Measurements from ENCODE around the gene BPIFA2.

DNA sequence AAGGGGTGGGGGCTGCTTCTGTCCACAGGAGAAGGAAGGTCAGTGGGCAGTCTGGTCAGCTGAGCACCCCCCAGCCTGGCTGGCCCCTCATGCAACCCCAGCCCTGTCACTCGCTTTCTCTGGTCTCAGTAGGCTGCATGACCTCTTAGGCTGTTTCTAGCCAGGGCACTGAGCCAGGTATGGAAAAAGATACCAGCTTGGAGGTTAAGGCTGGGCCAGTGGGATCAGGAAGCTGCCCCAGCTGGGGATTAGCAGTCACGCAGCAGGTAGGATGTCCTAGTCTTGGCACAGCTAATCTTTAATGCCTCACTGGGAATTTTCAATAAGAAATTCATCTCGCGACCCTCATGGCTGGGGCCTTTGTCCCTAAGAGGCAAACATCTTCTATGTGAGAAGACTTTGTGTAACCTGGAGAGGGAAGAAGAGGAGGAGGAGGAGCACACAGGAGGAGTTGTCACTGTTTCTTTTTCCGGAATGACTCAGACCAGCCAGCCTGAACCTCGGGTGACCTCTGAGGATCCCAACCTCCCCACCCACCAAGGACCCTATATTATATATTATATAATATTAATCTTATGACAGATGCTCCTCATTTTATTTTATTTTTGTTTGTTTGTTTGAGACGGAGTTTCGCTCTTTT, 2.4 kb upstream of the BPIFA2 start:
- TF ChIP-seq, protein P1, sequence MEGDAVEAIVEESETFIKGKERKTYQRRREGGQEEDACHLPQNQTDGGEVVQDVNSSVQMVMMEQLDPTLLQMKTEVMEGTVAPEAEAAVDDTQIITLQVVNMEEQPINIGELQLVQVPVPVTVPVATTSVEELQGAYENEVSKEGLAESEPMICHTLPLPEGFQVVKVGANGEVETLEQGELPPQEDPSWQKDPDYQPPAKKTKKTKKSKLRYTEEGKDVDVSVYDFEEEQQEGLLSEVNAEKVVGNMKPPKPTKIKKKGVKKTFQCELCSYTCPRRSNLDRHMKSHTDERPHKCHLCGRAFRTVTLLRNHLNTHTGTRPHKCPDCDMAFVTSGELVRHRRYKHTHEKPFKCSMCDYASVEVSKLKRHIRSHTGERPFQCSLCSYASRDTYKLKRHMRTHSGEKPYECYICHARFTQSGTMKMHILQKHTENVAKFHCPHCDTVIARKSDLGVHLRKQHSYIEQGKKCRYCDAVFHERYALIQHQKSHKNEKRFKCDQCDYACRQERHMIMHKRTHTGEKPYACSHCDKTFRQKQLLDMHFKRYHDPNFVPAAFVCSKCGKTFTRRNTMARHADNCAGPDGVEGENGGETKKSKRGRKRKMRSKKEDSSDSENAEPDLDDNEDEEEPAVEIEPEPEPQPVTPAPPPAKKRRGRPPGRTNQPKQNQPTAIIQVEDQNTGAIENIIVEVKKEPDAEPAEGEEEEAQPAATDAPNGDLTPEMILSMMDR (optimal IDR thresholded peaks at IDR 0.05 in 1 of 3, IDR thresholded peaks at IDR 0.05 in 1 of 3, conservative IDR thresholded peaks at IDR 0.05 in 1 of 3; ENCODE audit: extremely low read depth in 1 of 3, insufficient read depth in 2 of 3, low read length in 3 of 3): no peak
- TF ChIP-seq EZH2 (IDR thresholded peaks at IDR 0.05; ENCODE audit: low read length): no peak
